ENCODE results near the gene DHX16. TPM values are rescaled to one million over a fixed set of nuclear protein-coding genes. Genes with fewer than 3 reads are reported as not detected.

Gene DHX16
- total and polyA plus RNA-seq, 2 experiments from 2014 or later = 16.0 to 31.3 TPM

DNA sequence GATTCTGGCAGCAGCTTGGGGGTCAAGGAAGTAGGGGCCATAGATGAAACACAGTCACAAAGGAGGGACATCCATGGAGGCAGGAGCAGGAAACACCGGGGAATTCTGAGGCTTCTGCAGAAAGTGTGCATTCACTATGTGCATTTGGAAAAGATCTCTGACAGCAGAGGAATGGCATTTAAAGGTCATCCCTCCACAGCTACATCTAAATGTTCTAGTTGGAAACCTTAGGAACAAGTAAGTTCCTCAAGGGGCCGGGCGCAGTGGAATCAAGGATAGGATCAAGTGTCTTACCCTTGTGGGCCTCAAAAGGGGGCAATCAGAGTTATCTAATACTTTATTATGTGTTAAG lies 17.1 kb downstream of the DHX16 start:
- no peaks in the 10 kb centered on the region for H3K9me3 Mint-ChIP-seq
- H3K27me3 Mint-ChIP-seq (ENCODE audit: insufficient read depth, low read depth, poor library complexity) = peaks cover 9% of the 10 kb centered on the region
- H3K36me3 ChIP-seq (ENCODE audit: insufficient read depth) = peaks cover 25% of the 10 kb centered on the region
- H3K4me2 ChIP-seq = no peak overlapping the region
- no peaks in the 10 kb centered on the region for H3K79me2 ChIP-seq (replicated peaks; ENCODE audit: insufficient read depth)
- no peaks in the 10 kb centered on the region for H3K27me3 ChIP-seq (ENCODE audit: insufficient read depth)
- H3F3A ChIP-seq (replicated peaks; ENCODE audit: low read depth) = peaks cover 7% of the 10 kb centered on the region; the same call in 1 of the 2 replicates
- H3K36me3 Mint-ChIP-seq (ENCODE audit: low read depth) = peaks cover 83% of the 10 kb centered on the region
- H3K27ac ChIP-seq (ENCODE audit: low read depth) = no peak overlapping the region
- no peak for TF ChIP-seq CREB1 (CRISPR knock-in tag; IDR thresholded peaks at IDR 0.05; ENCODE audit: low read depth)
- TF ChIP-seq, protein P1, sequence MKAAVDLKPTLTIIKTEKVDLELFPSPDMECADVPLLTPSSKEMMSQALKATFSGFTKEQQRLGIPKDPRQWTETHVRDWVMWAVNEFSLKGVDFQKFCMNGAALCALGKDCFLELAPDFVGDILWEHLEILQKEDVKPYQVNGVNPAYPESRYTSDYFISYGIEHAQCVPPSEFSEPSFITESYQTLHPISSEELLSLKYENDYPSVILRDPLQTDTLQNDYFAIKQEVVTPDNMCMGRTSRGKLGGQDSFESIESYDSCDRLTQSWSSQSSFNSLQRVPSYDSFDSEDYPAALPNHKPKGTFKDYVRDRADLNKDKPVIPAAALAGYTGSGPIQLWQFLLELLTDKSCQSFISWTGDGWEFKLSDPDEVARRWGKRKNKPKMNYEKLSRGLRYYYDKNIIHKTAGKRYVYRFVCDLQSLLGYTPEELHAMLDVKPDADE (IDR thresholded peaks at IDR 0.05) = no peak
- TF ChIP-seq, protein P2, sequence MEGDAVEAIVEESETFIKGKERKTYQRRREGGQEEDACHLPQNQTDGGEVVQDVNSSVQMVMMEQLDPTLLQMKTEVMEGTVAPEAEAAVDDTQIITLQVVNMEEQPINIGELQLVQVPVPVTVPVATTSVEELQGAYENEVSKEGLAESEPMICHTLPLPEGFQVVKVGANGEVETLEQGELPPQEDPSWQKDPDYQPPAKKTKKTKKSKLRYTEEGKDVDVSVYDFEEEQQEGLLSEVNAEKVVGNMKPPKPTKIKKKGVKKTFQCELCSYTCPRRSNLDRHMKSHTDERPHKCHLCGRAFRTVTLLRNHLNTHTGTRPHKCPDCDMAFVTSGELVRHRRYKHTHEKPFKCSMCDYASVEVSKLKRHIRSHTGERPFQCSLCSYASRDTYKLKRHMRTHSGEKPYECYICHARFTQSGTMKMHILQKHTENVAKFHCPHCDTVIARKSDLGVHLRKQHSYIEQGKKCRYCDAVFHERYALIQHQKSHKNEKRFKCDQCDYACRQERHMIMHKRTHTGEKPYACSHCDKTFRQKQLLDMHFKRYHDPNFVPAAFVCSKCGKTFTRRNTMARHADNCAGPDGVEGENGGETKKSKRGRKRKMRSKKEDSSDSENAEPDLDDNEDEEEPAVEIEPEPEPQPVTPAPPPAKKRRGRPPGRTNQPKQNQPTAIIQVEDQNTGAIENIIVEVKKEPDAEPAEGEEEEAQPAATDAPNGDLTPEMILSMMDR (conservative IDR thresholded peaks at IDR 0.05; ENCODE audit: low read depth in 2 of 2) = no peak
- TF ChIP-seq POLR2AphosphoS5 (IDR thresholded peaks at IDR 0.05; ENCODE audit: low read depth) = no peak
- no peak for TF ChIP-seq NANOG (IDR thresholded peaks at IDR 0.05; ENCODE audit: borderline replicate concordance)
- no peak for TF ChIP-seq ZNF331 (CRISPR knock-in tag; IDR thresholded peaks at IDR 0.05; ENCODE audit: low read depth)
- TF ChIP-seq, protein P3, sequence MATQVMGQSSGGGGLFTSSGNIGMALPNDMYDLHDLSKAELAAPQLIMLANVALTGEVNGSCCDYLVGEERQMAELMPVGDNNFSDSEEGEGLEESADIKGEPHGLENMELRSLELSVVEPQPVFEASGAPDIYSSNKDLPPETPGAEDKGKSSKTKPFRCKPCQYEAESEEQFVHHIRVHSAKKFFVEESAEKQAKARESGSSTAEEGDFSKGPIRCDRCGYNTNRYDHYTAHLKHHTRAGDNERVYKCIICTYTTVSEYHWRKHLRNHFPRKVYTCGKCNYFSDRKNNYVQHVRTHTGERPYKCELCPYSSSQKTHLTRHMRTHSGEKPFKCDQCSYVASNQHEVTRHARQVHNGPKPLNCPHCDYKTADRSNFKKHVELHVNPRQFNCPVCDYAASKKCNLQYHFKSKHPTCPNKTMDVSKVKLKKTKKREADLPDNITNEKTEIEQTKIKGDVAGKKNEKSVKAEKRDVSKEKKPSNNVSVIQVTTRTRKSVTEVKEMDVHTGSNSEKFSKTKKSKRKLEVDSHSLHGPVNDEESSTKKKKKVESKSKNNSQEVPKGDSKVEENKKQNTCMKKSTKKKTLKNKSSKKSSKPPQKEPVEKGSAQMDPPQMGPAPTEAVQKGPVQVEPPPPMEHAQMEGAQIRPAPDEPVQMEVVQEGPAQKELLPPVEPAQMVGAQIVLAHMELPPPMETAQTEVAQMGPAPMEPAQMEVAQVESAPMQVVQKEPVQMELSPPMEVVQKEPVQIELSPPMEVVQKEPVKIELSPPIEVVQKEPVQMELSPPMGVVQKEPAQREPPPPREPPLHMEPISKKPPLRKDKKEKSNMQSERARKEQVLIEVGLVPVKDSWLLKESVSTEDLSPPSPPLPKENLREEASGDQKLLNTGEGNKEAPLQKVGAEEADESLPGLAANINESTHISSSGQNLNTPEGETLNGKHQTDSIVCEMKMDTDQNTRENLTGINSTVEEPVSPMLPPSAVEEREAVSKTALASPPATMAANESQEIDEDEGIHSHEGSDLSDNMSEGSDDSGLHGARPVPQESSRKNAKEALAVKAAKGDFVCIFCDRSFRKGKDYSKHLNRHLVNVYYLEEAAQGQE (IDR thresholded peaks at IDR 0.05; ENCODE audit: unreplicated experiment) = no peak
- TF ChIP-seq JUNB (IDR thresholded peaks at IDR 0.05; ENCODE audit: unreplicated experiment) = no peak
- no peak for TF ChIP-seq EZH2phosphoT487 (IDR thresholded peaks at IDR 0.05; ENCODE audit: unreplicated experiment)
- TF ChIP-seq STAT1 (IDR thresholded peaks at IDR 0.05; ENCODE audit: unreplicated experiment) = no peak
- TF ChIP-seq EZH2 (IDR thresholded peaks at IDR 0.05; ENCODE audit: low read depth, unreplicated experiment) = no peak
- no peak for TF ChIP-seq ZNF114 (CRISPR knock-in tag; IDR thresholded peaks at IDR 0.05)
- TF ChIP-seq, protein P4, sequence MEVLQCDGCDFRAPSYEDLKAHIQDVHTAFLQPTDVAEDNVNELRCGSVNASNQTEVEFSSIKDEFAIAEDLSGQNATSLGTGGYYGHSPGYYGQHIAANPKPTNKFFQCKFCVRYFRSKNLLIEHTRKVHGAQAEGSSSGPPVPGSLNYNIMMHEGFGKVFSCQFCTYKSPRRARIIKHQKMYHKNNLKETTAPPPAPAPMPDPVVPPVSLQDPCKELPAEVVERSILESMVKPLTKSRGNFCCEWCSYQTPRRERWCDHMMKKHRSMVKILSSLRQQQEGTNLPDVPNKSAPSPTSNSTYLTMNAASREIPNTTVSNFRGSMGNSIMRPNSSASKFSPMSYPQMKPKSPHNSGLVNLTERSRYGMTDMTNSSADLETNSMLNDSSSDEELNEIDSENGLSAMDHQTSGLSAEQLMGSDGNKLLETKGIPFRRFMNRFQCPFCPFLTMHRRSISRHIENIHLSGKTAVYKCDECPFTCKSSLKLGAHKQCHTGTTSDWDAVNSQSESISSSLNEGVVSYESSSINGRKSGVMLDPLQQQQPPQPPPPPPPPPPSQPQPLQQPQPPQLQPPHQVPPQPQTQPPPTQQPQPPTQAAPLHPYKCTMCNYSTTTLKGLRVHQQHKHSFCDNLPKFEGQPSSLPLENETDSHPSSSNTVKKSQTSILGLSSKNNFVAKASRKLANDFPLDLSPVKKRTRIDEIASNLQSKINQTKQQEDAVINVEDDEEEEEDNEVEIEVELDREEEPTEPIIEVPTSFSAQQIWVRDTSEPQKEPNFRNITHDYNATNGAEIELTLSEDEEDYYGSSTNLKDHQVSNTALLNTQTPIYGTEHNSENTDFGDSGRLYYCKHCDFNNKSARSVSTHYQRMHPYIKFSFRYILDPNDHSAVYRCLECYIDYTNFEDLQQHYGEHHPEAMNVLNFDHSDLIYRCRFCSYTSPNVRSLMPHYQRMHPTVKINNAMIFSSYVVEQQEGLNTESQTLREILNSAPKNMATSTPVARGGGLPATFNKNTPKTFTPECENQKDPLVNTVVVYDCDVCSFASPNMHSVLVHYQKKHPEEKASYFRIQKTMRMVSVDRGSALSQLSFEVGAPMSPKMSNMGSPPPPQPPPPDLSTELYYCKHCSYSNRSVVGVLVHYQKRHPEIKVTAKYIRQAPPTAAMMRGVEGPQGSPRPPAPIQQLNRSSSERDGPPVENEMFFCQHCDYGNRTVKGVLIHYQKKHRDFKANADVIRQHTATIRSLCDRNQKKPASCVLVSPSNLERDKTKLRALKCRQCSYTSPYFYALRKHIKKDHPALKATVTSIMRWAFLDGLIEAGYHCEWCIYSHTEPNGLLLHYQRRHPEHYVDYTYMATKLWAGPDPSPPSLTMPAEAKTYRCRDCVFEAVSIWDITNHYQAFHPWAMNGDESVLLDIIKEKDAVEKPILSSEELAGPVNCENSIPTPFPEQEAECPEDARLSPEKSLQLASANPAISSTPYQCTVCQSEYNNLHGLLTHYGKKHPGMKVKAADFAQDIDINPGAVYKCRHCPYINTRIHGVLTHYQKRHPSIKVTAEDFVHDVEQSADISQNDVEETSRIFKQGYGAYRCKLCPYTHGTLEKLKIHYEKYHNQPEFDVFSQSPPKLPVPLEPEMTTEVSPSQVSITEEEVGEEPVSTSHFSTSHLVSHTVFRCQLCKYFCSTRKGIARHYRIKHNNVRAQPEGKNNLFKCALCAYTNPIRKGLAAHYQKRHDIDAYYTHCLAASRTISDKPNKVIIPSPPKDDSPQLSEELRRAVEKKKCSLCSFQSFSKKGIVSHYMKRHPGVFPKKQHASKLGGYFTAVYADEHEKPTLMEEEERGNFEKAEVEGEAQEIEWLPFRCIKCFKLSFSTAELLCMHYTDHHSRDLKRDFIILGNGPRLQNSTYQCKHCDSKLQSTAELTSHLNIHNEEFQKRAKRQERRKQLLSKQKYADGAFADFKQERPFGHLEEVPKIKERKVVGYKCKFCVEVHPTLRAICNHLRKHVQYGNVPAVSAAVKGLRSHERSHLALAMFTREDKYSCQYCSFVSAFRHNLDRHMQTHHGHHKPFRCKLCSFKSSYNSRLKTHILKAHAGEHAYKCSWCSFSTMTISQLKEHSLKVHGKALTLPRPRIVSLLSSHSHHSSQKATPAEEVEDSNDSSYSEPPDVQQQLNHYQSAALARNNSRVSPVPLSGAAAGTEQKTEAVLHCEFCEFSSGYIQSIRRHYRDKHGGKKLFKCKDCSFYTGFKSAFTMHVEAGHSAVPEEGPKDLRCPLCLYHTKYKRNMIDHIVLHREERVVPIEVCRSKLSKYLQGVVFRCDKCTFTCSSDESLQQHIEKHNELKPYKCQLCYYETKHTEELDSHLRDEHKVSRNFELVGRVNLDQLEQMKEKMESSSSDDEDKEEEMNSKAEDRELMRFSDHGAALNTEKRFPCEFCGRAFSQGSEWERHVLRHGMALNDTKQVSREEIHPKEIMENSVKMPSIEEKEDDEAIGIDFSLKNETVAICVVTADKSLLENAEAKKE (CRISPR knock-in tag; IDR thresholded peaks at IDR 0.05) = no peak
- no peak overlapping the region; the same call in 2 of the 3 replicates for H3K4me3 Mint-ChIP-seq
- peaks cover 3% of the 10 kb centered on the region; the same call in 1 of the 2 replicates for H4K20me1 ChIP-seq (replicated peaks; ENCODE audit: insufficient read depth)
- H3K4me1 ChIP-seq (ENCODE audit: insufficient read depth) = no peaks in the 10 kb centered on the region
- no peak for DNase-seq (ENCODE audit: low spot score)
- no peak overlapping the region for H3K27ac Mint-ChIP-seq
- no peaks in the 10 kb centered on the region for H3K9me2 ChIP-seq (ENCODE audit: insufficient read depth)
- H2AFZ ChIP-seq = no peak overlapping the region
- ATAC-seq = no peak
- H3K4me1 Mint-ChIP-seq = no peaks in the 10 kb centered on the region
- H3K4me3 ChIP-seq = no peak overlapping the region

Data from GM23338 (cell line).